ENCODE measurements around the gene TMPRSS3. TPM values are rescaled to one million over a fixed set of nuclear protein-coding genes. Genes with fewer than 3 reads are reported as not detected.

The TMPRSS3 gene
- total RNA-seq, 1 donor: not detected

DNA sequence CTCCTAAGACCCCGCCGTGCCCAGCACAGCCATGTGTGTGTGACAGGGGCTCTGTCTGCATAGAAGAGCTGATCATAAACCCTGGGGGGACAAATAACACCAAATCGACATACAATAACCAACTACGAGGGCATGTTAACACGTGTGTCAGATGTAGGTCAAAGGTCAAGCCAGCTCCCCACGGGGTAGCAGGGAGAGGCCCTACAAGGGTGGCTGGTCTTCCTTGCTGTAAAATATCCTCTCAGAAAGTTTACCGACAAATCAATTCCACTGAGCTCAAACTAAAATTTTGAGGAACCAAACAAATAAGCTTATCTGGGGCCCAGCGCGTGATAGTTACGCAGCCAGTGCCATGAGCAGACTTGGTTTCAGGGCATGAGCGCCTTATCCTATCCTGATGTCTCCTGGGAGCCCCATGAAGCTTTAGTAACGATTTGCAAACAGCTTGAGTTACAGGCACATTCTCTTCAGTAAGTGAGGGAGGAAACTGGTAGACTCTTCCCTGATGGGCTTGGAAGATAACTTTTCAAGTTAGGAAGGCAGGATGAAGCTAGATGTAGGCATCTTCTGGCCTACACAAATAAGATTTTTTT is 2.7 kb upstream of the TMPRSS3 start:
- no peak for DNase-seq (ENCODE audit: low read depth)
- TF ChIP-seq, protein P1, sequence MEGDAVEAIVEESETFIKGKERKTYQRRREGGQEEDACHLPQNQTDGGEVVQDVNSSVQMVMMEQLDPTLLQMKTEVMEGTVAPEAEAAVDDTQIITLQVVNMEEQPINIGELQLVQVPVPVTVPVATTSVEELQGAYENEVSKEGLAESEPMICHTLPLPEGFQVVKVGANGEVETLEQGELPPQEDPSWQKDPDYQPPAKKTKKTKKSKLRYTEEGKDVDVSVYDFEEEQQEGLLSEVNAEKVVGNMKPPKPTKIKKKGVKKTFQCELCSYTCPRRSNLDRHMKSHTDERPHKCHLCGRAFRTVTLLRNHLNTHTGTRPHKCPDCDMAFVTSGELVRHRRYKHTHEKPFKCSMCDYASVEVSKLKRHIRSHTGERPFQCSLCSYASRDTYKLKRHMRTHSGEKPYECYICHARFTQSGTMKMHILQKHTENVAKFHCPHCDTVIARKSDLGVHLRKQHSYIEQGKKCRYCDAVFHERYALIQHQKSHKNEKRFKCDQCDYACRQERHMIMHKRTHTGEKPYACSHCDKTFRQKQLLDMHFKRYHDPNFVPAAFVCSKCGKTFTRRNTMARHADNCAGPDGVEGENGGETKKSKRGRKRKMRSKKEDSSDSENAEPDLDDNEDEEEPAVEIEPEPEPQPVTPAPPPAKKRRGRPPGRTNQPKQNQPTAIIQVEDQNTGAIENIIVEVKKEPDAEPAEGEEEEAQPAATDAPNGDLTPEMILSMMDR (IDR thresholded peaks at IDR 0.05; ENCODE audit: insufficient read depth, low read depth, low read length): no peak
- no peak overlapping the region for H3K4me3 ChIP-seq (ENCODE audit: low read depth, low read length)

DNA sequence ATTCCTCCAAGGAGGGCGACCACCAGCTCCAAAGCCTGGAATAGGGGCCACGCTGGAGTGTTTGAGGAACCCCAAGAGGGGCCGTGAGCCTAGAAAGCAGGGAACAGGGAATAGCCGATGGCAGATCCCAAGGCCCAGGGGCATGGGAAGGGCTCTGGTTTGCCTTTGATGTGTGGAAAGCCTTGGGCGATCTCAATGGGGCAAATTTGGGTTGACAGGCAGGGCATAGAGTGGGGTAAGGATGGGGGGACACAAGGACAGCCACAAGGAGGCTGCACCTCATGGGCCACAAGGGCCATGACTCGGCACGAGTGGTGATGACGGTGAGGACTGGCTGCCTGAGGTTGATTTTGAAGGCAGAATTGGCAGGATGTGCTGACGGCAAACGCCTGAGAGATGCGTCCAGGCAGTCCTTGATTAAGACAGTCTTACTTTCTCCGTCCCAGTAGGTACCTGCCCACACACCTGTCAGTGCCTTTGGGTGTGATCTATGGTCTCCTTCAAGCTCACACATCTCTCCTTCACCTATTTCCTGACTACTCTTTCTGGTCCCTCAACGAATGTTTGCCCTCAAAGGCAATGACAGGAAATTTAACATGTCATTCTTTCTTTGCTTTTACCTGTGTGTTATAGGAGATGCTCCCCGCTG is 2.0 kb upstream of the TMPRSS3 start:
- H3K4me3 ChIP-seq (ENCODE audit: low read depth, low read length): no peak overlapping the region
- DNase-seq (ENCODE audit: low read depth): no peak
- TF ChIP-seq, protein P1 (IDR thresholded peaks at IDR 0.05; ENCODE audit: insufficient read depth, low read depth, low read length): no peak

DNA sequence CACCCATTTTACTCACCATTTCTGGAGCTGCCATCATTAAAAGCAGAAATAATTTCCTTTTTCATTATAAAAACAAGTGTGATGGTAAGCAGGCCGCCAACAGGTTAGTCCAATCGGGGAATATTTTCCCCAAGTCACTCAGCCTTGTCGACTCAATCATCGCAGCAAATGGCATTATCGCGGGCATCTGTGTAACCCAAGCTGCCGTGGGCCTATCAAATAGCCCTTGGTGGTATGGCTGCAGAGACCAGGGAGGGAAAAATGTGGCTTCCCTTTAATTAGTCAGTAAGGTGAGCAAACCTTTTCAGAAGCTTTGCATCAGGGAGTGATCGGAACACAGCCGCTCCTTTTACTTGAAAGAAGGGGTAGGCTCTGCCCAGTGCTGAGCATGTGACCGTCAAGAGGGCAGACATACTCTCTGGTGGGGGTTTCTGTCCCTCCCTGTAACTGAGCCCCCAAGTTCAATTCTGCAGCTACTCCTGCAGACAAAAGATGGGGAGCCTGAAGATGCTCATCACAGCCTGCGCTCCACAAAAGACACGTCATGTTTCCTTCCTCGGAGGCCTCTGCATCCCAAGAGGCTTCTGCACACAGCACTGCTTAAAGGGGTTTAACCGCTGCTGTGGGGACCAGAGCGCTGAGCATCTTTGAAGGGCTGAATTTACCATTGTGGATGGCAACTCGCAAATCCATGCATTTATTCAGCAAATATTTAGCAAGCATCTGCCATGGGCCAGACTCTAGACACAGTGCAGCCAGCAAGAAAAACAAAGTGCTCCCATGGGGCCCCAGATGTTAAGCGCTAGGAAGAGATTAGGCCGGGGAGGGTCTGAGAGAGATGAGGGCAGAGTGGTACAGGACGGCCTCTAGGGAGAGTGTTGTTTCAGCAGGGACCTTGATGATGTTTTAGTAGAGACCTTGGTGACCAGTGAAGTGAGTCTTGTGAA is 1.2 kb upstream of the TMPRSS3 start:
- TF ChIP-seq, protein P1 (IDR thresholded peaks at IDR 0.05; ENCODE audit: insufficient read depth, low read depth, low read length): no peak
- no peak overlapping the region for H3K4me3 ChIP-seq (ENCODE audit: low read depth, low read length)
- DNase-seq (ENCODE audit: low read depth): no peak

DNA sequence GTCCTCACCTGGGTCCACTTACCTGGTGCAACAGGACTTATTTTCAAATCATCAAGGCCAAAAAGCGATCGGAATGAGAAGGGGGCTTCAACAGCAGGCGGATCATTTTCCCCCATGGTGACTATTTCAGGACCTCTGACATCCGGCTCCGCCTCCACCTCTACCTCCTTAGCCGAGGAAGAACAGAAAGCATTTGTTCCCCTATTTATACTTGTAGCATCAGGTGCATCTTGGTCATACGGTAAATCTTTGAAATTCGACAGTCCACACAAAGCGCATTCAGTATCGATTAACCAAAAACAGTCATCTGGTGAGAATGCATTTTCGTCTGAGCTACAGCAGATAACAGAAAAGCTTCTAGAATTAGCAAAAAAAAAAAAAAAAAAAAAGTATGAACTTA is 550 bp downstream of the TMPRSS3 start:
- TF ChIP-seq, protein P1 (IDR thresholded peaks at IDR 0.05; ENCODE audit: insufficient read depth, low read depth, low read length): no peak
- no peak overlapping the region for H3K4me3 ChIP-seq (ENCODE audit: low read depth, low read length)
- DNase-seq (ENCODE audit: low read depth): no peak

DNA sequence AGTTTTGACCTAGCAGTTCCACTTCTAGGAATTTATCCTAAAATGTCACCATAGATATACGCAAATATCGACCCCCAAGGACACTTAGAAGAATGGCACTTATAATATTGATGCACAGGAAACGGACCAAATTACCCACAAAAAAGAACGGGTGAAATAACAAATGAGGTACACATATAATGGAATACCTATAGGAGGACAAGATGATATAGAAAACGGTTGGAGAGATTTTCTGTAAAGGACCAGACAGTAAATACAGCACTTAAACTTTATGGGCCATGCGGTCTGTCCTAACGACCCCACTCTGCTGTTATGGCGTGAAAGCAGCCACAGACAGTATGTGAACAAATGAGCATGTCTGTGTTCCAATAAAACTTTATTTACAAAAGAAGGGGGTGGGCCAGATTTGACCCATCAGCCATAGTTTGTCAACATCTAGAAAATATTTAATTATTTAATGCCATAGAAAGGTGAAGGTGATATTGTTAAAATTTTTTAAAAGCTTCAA is 2.4 kb downstream of the TMPRSS3 start:
- DNase-seq (ENCODE audit: low read depth): no peak
- no peak overlapping the region for H3K4me3 ChIP-seq (ENCODE audit: low read depth, low read length)
- TF ChIP-seq, protein P1 (IDR thresholded peaks at IDR 0.05; ENCODE audit: insufficient read depth, low read depth, low read length): no peak

DNA sequence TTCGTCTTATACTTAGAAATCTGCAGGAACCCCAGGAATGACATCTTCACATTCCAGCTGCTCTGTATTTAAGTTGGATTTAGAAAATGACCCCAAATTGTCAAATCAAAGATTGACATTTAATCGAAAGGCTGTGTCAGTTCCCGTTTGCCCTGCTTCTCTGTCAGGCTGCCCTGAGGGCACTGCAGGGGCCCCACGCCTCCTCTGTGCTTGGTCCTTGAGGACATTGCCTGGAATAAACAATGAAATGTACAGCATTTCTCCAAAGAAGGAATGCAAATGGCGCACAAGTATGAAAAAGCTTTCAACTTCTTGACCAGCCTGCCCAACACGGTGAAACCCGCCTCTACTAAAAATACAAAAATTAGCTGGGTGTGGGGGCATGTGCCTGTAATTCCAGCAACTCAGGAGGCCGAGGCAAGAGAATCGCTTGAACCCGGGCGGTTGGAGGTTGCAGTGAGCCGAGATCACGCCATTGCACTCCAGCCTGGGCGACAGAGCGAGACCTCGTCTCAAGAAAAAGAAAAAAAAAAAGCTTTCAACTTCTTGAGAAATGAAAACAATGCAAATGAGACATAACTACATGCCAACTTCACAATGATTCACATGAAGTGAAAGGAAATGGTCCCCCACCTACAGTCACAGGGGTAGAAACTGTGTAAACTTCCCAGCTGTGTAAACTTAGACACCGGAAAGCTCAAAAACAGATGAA is 3.0 kb downstream of the TMPRSS3 start:
- H3K4me3 ChIP-seq (ENCODE audit: low read depth, low read length): no peak overlapping the region
- no peak for DNase-seq (ENCODE audit: low read depth)
- TF ChIP-seq, protein P1 (IDR thresholded peaks at IDR 0.05; ENCODE audit: insufficient read depth, low read depth, low read length): no peak

Measured in fibroblast of villous mesenchyme (primary cell).